AG10803 (cell line): Measurements from ENCODE around the gene ZNF414.

Experiments
- DNase-seq: peaks from one replicate; pipeline ENCODE4 v3.0.0; 2010; ENCODE audit warnings: low read depth
- H3K4me3 ChIP-seq: 2 replicates; pipeline ENCODE4 v1.5.1; 2011; ENCODE audit warnings: mild to moderate bottlenecking, low read length, control low read depth
- TF ChIP-seq, protein P1 (sequence below): conservative IDR thresholded peaks from 2 replicates; pipeline ENCODE4 v1.5.1; 2011; ENCODE audit warnings: mild to moderate bottlenecking, low read length, control low read depth, inconsistent platforms

The ZNF414 gene

DNA sequence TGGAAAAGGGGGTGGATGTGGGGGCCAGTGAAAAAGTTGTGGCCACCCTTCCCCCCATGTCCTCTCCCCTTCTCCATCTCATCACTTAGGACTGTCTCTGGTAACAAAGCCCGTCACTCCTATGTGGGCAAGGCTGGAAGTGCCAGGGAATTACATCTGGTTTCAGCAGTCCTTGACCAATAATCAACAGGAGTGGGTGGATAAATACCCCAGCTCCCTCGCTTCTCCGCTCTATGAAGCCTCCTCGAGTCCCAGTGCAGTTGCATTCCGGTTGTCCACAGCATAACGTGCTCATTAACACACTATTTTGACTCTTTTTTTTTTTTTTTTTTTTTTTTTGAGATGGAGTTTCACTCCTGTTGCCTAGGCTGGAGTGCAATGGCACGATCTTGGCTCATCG, 31.8 kb upstream of the ZNF414 start:
- H3K4me3 ChIP-seq, result no peak overlapping the region
- DNase-seq, result no peak
- TF ChIP-seq, protein P1, sequence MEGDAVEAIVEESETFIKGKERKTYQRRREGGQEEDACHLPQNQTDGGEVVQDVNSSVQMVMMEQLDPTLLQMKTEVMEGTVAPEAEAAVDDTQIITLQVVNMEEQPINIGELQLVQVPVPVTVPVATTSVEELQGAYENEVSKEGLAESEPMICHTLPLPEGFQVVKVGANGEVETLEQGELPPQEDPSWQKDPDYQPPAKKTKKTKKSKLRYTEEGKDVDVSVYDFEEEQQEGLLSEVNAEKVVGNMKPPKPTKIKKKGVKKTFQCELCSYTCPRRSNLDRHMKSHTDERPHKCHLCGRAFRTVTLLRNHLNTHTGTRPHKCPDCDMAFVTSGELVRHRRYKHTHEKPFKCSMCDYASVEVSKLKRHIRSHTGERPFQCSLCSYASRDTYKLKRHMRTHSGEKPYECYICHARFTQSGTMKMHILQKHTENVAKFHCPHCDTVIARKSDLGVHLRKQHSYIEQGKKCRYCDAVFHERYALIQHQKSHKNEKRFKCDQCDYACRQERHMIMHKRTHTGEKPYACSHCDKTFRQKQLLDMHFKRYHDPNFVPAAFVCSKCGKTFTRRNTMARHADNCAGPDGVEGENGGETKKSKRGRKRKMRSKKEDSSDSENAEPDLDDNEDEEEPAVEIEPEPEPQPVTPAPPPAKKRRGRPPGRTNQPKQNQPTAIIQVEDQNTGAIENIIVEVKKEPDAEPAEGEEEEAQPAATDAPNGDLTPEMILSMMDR, result no peak

- TF ChIP-seq, protein P1, result no peak
- no peak for DNase-seq
- no peak overlapping the region for H3K4me3 ChIP-seq
These were observed 30.2 kb upstream of the ZNF414 start for GRCh38 chr19:8544168-8544567.

GRCh38 chr19:8539621-8540149, 25.7 kb upstream of the ZNF414 start:
- DNase-seq, result no peak
- TF ChIP-seq, protein P1, result no peak
- no peak overlapping the region for H3K4me3 ChIP-seq

GRCh38 chr19:8537099-8537498, 23.1 kb upstream of the ZNF414 start:
- no peak for DNase-seq
- H3K4me3 ChIP-seq, result no peak overlapping the region
- TF ChIP-seq, protein P1, result no peak

DNA sequence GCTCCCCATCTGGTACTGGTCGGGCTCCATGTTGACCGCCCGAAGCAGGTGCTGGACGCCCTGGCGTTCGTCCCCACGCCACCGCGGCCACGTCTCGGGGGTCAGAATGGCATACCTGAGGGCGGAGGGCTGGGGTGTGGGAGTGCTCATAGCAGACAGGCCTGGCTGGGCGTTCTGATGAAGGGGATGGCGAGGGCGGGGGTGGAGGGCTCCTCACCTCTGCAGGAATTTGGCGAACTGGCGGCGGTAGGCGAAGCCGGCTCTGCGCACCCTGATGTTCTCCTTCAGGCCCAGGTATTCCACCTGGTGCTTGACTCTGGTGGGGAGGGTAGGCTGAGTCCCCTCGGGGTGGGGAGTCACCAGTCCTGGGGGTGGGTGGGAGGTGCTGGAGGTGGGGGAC, 22.3 kb upstream of the ZNF414 start:
- no peak overlapping the region for H3K4me3 ChIP-seq
- DNase-seq, result no peak
- TF ChIP-seq, protein P1, result no peak

DNA sequence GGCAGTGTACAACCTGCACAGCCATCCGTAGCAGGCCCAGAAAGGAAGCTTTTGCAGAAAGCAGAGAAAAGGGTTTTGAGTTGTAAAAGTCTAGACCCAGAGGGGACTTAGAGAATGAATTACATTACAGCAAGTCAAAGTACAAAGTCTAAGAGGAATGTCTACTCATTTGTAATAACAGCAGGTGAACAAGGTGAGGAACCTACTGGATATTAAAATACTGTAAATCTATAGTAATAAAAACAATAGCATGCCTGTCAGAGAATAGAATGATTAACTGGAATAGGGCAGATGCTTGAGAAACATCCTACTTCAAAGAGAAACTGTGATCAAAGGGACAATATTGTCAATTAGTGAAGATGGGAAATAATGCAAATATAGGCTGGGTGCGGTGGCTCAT, 18.3 kb upstream of the ZNF414 start:
- DNase-seq, result no peak
- no peak overlapping the region for H3K4me3 ChIP-seq
- TF ChIP-seq, protein P1, result no peak

GRCh38 chr19:8531470-8531869, 17.5 kb upstream of the ZNF414 start:
- no peak overlapping the region for H3K4me3 ChIP-seq
- TF ChIP-seq, protein P1, result no peak
- no peak for DNase-seq
